ENCODE measurements around the gene SLC22A16. TPM values are rescaled to one million over a fixed set of nuclear protein-coding genes. Genes with fewer than 3 reads are reported as not detected.

Gene SLC22A16
- polyA plus RNA-seq, 3 donors, result 0.49 to 0.83 (median 0.50) TPM

Other genes starting within 250 kb of the SLC22A16 start
- gene METTL24, start 118.3 kb downstream of the SLC22A16 start, polyA plus RNA-seq (ENCODE audit: insufficient read length in 3 of 3), result 10 to 100 TPM; 14.4 to 15.5 (median 14.7) TPM
- gene DDO, start 61.0 kb downstream of the SLC22A16 start, polyA plus RNA-seq (ENCODE audit: insufficient read length in 3 of 3), result 1 to 10 TPM in 2 of 3 donors, under 1 TPM in 1; 0.33 to 1.2 (median 1.2) TPM

All from right renal cortex interstitium (tissue), 3 donors.